Calu3 (cell line): ENCODE measurements around the gene AGAP3. TPM values are rescaled to one million over a fixed set of nuclear protein-coding genes. Genes with fewer than 3 reads are reported as not detected.

Experiments used
- BruUV-seq: library from RNA; stranded (reverse); fragments of 400-500 nt; replicated peaks from 2 replicates; lab custom pipeline; 2021; lab: Mats Ljungman, UMichigan
- CTCF ChIA-PET: fragments of 300-600 bp; sonication (Branson Sonifier 250); formaldehyde crosslinking; loops from one replicate; lab custom pipeline; 2022; ENCODE audit warnings: antibody characterized with exemption; lab: Charles Lee
- DNase-seq: peaks from one replicate; pipeline ENCODE4 v3.0.0; 2022
- H3K27ac Mint-ChIP-seq: one replicate; pipeline ENCODE4 v1.8.0; 2022; ENCODE audit warnings: mixed read lengths; ENCODE audit not compliant: unreplicated experiment
- H3K27me3 Mint-ChIP-seq: one replicate; pipeline ENCODE4 v1.8.0; 2022; ENCODE audit warnings: mixed read lengths; ENCODE audit not compliant: unreplicated experiment
- H3K36me3 Mint-ChIP-seq: one replicate; pipeline ENCODE4 v1.8.0; 2022; ENCODE audit warnings: mild to moderate bottlenecking, moderate library complexity, mixed read lengths; ENCODE audit not compliant: insufficient read depth, unreplicated experiment
- H3K4me1 Mint-ChIP-seq: one replicate; pipeline ENCODE4 v1.8.0; 2022; ENCODE audit warnings: mild to moderate bottlenecking, low read depth, mixed read lengths; ENCODE audit not compliant: unreplicated experiment
- H3K4me3 Mint-ChIP-seq: one replicate; pipeline ENCODE4 v1.8.0; 2022; ENCODE audit warnings: mild to moderate bottlenecking, low read depth, moderate library complexity, mixed read lengths; ENCODE audit not compliant: unreplicated experiment
- H3K9me3 Mint-ChIP-seq: one replicate; pipeline ENCODE4 v1.8.0; 2022; ENCODE audit warnings: low read depth, mixed read lengths; ENCODE audit not compliant: unreplicated experiment
- intact Hi-C: fragments of 100-400 bp; cut with micrococcal nuclease; formaldehyde crosslinking; loops from one replicate; pipeline ENCODE4 v1.10.0; 2022; ENCODE audit not compliant: unreplicated experiment
- total RNA-seq: library from RNA; stranded (reverse); gene quantifications from 2 replicates; pipeline ENCODE4 v1.2.3, GENCODE V29; 2022
- TF ChIP-seq, protein P1 (sequence below): fragments of 200-600 bp; IDR thresholded peaks from one replicate; pipeline ENCODE4 v1.8.0; 2022; ENCODE audit warnings: antibody characterized with exemption; ENCODE audit not compliant: unreplicated experiment

Gene AGAP3
- total RNA-seq, 1 experiment from 2014 or later, result 73.4 TPM

DNA sequence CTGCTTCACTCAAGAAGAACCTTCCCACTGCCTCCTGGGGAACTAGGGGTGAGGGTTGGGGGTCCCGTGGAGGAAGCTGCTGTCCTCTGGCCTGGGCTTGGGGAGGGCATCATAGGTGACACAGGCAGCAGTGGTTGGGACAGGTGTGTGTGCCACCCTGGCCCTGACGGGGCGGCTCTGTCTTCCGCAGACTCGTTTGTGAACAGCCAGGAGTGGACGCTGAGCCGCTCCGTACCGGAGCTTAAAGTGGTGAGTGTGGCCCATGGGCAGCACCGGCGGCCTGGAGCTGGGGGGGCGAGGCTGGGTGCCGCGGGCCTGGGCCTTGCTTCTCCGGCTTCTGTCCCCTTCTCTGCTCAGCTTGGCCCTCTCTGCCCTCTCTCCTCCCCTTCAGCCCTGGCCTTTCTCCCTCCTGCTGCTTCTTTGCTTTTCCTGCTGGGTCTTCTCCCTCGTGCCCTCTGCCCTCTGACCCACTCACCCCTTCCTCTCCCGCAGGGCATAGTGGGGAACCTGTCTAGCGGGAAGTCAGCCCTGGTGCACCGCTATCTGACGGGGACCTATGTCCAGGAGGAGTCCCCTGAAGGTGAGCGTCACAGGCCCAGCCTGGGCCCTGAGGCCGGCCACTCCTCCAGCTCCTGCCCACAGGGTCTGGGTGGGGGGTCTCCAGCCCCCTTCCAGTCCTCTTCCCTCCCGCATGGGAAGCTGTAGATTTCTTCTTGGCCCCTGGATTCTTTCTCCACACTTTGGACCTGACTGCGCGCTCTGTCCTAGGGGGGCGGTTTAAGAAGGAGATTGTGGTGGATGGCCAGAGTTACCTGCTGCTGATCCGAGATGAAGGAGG, 30.5 kb downstream of the AGAP3 start:
- H3K27me3 Mint-ChIP-seq, result no peaks in the 10 kb centered on the region
- DNase-seq, result no peak
- no peaks in the 10 kb centered on the region for H3K9me3 Mint-ChIP-seq
- TF ChIP-seq, protein P1, sequence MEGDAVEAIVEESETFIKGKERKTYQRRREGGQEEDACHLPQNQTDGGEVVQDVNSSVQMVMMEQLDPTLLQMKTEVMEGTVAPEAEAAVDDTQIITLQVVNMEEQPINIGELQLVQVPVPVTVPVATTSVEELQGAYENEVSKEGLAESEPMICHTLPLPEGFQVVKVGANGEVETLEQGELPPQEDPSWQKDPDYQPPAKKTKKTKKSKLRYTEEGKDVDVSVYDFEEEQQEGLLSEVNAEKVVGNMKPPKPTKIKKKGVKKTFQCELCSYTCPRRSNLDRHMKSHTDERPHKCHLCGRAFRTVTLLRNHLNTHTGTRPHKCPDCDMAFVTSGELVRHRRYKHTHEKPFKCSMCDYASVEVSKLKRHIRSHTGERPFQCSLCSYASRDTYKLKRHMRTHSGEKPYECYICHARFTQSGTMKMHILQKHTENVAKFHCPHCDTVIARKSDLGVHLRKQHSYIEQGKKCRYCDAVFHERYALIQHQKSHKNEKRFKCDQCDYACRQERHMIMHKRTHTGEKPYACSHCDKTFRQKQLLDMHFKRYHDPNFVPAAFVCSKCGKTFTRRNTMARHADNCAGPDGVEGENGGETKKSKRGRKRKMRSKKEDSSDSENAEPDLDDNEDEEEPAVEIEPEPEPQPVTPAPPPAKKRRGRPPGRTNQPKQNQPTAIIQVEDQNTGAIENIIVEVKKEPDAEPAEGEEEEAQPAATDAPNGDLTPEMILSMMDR, result no peak
- no peak overlapping the region for H3K4me3 Mint-ChIP-seq
- peaks cover 7% of the 10 kb centered on the region for H3K4me1 Mint-ChIP-seq
- H3K27ac Mint-ChIP-seq, result no peak overlapping the region
- BruUV-seq, result no TSS peak
- H3K36me3 Mint-ChIP-seq, result peaks cover 16% of the 10 kb centered on the region
- CTCF ChIA-PET, result interaction anchor here (0.7 to 1.6 kb wide), 2 partner anchors 7 to 88 kb away, joined by 3 to 6 read pairs; partner anchors contain the start of gene ABCB8
- intact Hi-C loops, result no loop called here

- no TSS peak for BruUV-seq
- Mint-ChIP-seq H3K4me3 (no peak overlapping the region), H3K27ac (no peak overlapping the region), H3K4me1 (peaks cover 7% of the 10 kb centered on the region), H3K36me3 (peaks cover 16% of the 10 kb centered on the region), H3K9me3 (no peaks in the 10 kb centered on the region), H3K27me3 (no peaks in the 10 kb centered on the region)
- no peak for DNase-seq
- TF ChIP-seq, protein P1, result no peak
- CTCF ChIA-PET, result no interaction called here
- intact Hi-C loops, result no loop called here
Observed at GRCh38 chr7:151117565-151117964, 31.3 kb downstream of the AGAP3 start.

DNA sequence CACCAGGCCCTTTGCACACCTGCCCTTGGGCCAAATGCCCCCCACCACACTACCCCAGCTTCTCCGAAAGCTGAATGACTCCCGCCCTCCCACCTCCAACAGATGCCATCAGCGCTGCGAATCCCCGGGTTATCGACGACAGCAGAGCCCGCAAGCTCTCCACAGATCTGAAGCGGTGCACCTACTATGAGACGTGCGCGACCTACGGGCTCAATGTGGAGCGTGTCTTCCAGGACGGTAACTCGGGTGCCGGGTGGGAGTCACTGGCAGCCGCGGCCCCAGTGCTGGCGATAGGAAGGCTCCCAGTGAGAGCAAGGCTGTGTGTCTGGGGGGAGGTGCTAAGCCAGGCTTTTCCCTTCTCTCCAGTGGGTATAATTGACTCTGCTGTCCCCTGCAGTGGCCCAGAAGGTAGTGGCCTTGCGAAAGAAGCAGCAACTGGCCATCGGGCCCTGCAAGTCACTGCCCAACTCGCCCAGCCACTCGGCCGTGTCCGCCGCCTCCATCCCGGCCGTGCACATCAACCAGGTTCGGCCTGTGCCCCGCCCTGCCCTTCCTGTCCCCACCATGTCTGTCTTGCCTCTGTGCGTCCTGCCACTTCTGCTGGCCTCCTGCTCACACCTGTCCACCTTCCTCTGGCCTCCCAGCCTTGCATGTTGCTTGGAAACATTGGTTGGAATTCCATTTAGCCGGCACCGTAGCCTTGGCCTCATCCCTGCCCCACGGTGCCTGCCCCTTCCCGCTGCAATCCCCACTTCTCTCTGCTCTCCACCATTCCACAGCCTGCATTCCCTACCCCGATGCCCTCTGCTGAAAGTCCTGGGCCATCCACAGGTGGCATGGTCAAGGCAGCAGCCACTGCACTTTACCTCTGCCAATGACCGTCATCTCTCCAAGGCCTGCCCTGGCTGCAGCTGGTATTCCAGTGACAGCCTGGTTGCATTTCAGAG, 32.1 kb downstream of the AGAP3 start:
- TF ChIP-seq, protein P1, result no peak
- Mint-ChIP-seq H3K4me3 (no peak overlapping the region), H3K27ac (no peak overlapping the region), H3K36me3 (peaks cover 17% of the 10 kb centered on the region), H3K4me1 (peaks cover 7% of the 10 kb centered on the region), H3K9me3 (no peaks in the 10 kb centered on the region), H3K27me3 (no peaks in the 10 kb centered on the region)
- intact Hi-C loops, result no loop called here
- BruUV-seq, result no TSS peak
- CTCF ChIA-PET, result no interaction called here
- no peak for DNase-seq

- H3K4me1 Mint-ChIP-seq, result peaks cover 7% of the 10 kb centered on the region
- CTCF ChIA-PET, result no interaction called here
- no peaks in the 10 kb centered on the region for H3K9me3 Mint-ChIP-seq
- H3K4me3 Mint-ChIP-seq, result no peak overlapping the region
- no TSS peak for BruUV-seq
- TF ChIP-seq, protein P1, result no peak
- intact Hi-C loops, result no loop called here
- no peak for DNase-seq
- H3K27ac Mint-ChIP-seq, result no peak overlapping the region
- peaks cover 17% of the 10 kb centered on the region for H3K36me3 Mint-ChIP-seq
- H3K27me3 Mint-ChIP-seq, result no peaks in the 10 kb centered on the region
Observed at GRCh38 chr7:151119055-151119415, 32.8 kb downstream of the AGAP3 start.
